Stimulated activated CD4-positive, alpha-beta T cell treated with anti-CD3 and anti-CD28 coated beads, TNF-alpha, amount 100 ng/mL, for 24 hours (primary cell): ENCODE results near the gene SDHD.
"Not testable (repeated sequence)": the region's sequence is repeated elsewhere in the genome, so short reads cannot be mapped to it uniquely, and the experiment has no call there.

Source experiments
- DNase-seq, 3 experiments: peaks; one replicate each; pipeline ENCODE4 v3.0.0-alpha.2; 2020; ENCODE audit warnings: low read depth in 3 of 3

SDHD gene

GRCh38 chr11:112086422-112087191 is at the start of gene SDHD, which contains the start of gene TIMM8B:
TSS of gene SDHD (plus strand) at chr11:112086873. CDS start at chr11:112086908, 35 bp downstream.
TSS of gene TIMM8B (minus strand) at chr11:112086756. CDS start at chr11:112086723, 33 bp downstream.
- DNase-seq = peak; percentile 89 to 96 (median 92)

- DNase-seq = no peak
Measured at GRCh38 chr11:112037527-112037926, 49.1 kb upstream of the SDHD start.

DNA sequence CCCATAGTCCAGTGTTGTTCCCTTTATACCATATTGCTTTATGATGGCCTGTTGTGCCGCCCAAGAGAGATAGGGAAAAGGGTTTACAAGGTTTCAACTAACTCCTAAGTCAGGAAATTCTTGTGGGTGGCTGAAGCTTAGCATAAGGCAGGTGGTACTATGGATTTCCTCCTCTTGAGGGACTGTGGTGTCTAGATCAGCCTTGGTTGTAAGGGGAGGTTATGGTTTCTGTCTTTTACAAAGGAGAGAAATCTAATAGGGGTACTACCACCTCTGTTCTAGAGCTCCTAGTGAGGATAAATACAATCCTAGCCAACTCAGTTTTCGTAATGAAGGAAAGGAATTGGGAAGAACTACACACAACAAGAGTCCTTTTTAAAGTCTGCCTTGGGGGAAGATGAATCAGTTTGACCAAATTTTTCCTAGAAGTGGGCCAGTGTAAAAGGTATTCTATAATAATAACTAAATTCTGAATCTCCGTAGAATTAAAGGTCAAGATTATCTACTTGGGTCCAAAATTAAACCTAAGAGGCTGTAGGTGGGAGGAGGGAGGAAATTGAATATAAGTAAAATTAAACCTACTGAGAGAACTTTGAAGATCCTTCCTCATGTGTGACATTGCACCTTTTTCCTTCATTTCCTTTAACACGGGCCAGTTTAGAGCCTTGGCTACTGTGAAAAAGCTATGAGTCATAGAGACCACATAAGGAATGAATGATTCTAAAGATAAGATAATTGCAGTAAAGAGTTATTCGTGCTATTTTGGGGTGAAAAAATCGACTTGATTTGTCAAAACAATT is 44.3 kb upstream of the SDHD start:
- DNase-seq = no peak

DNA sequence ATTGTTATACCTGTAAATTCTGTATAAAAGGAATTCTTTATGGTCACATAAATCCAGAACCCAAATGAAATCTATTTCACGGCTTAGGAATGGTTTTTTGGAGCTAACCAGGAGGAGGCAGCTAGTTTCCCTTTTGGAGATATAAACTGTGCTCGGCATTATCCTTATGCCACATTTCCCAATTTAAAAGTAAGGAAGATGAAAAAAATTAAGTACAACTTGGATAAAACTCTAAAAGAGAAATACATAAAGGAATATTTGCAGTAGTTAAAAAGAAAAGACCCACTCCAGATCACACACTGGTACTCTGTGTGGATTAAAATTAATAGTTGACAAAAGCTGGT is 43.7 kb upstream of the SDHD start:
- no peak for DNase-seq

DNA sequence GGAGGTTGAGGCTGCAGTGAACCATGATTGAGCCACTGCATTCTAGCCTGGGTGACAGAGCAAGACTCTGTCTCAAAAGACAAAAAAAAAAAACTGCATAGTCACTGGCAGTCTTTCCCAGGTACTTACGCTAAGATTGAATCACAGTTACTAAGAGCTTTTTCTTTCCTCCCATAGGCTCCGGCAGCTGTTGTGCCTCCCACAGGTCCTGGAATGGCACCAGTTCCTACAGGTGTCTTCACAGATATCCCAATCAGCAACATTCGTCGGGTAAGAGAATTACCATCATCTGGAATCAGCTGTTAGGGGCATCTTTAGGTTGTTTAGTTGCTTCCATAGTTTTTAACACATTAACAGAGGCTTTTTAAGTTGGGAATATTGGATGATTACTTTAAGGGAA is 41.7 kb upstream of the SDHD start:
- no peak for DNase-seq

DNA sequence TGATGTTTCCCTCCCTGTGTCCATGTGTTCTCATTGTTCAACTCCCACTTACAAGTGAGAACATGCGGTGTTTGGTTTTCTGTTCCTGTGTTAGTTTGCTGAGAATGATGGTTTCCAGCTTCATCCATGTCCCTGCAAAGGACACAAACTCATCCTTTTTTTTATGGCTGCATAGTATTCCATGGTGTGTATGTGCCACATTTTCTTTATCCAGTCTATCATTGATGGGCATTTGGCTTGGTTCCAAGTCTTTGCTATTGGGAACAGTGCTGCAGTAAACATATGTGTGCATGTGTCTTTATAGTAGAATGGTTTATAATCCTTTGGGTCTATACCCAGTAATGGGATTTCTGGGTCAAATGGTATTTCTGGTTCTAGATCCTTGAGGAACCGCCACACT is 40.0 kb upstream of the SDHD start:
- not testable (repeated sequence) for DNase-seq

- DNase-seq = not testable (repeated sequence)
Measured at GRCh38 chr11:112048256-112048655, 38.4 kb upstream of the SDHD start.

GRCh38 chr11:112049777-112050176 is 36.9 kb upstream of the SDHD start:
- DNase-seq = no peak

- no peak for DNase-seq
Measured at GRCh38 chr11:112050721-112051120, 36.0 kb upstream of the SDHD start.

DNA sequence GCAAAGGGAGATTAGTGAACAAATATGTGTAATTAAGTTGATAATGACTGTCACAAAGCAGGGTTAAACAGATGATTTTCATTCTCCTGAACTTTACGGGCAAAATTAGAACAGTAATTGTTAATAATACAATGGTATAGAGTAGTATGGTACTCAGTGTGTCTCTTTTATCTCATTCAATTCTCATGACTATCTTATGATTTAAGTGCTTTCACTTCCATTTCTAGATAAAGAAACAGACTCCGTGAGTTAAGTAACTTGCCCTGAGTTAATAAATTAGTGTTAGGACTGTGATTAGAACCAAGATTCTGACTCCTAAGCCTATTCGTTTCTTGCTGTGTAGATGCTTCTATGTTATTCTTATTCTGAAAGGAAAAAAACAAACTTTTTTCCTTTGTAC is 34.9 kb upstream of the SDHD start:
- no peak for DNase-seq

- no peak for DNase-seq
Measured at GRCh38 chr11:112057170-112057569, 29.5 kb upstream of the SDHD start.

- no peak for DNase-seq
Measured at GRCh38 chr11:112058103-112058502, 28.6 kb upstream of the SDHD start.

DNA sequence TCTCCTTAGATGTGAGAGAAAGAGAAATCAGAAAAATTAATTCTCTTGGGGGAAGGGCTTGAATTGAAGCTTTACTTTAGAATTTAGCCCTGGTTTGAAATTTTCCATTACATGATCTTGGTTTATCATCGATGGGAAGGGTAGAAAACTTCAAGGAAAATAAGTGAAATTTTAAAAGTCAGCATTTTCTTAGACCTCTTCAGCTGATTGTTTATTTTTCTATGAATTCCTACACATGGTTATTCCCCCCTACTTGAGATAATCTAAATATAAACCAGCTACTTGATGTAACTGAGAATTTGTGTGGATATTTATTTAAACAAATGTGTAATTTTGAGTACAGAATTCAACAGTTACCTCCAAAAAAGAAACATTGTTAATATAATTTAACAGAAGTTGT is 23.8 kb upstream of the SDHD start:
- no peak for DNase-seq

DNA sequence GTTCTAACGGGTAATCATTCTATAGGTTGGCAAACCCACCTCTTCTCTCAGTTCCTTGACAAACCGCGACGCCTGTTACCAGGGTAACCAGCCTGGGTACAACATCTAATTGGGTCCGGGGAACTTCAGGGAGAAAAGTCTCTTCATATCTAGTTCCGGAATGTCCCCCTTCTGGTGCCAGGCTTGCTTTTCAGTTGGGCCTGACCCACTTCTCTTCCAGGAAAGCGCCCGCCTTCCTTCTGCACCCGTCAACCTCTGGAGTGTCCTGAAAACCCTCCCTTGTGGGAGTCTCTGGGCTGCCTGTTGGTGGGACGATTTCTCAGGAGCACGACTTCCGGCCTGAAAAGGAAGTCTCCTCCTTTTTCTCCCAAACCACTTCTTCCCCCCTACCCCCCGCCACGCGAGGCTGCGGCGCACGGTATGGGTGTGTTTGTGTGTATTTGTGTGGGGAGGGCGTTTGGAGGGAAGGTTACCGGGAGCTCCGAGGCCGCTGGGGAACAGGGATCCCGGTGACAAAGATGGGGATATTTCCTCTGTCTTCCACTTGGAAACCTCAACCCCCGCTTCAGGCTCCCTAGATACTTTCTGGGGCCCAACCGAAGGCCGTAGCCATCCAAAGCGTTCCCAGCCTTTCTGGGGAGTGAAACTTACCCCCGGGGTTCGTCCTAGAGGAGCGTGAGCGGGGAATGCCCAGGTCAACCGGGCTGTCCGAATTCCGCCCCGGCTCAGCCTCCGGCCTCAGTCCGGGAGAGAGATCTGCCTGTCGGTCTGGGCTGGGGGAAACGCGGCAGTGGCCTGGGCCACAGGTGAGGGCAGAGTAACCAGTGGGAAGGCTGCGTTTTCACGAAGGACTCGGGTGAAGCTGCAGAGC is 12.5 kb upstream of the SDHD start, which contains the start of the genes NKAPD1 and PIH1D2:
Gene NKAPD1 (plus strand): TSS at position 359 of the 871 bp plus-strand sequence. CDS start 1,276 bp downstream, outside the sequence.
Gene PIH1D2 (minus strand): TSS at position 77 of the 871 bp plus-strand sequence. CDS start 843 bp downstream, outside the sequence.
- peak; percentile 63 to 76 (median 71) for DNase-seq

- DNase-seq = peak in 1 of 3 experiments; percentile 12
Measured at GRCh38 chr11:112082729-112083128, 3.9 kb upstream of the SDHD start.

- DNase-seq = peak in 2 of 3 experiments; percentile 4 to 40
Measured at GRCh38 chr11:112085822-112086421, 751 bp upstream of the SDHD start.

DNA sequence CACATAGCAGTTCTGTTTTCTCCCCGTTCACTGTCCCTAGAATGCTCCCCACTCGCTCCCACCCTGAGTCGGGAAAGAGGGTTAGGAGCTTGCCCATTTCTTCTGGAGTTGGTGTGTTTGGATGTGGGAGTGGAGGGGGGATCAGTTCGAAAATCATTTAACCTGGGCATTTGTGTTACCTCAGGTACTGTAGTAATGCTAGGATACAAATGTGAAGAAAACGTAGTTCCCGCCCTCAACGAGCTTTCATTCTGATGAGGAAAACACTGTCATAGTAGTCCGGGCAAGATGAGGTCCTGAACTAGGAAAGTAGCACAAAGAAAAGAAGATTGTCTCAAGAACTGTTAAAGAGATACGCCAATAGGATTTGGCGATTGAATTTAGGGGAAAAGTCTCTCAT is 539 bp downstream of the SDHD start:
- DNase-seq = no peak

GRCh38 chr11:112095302-112095701 is 8.6 kb downstream of the SDHD start:
- DNase-seq = not testable (repeated sequence)

- no peak for DNase-seq
Measured at GRCh38 chr11:112096194-112096593, 9.5 kb downstream of the SDHD start.

DNA sequence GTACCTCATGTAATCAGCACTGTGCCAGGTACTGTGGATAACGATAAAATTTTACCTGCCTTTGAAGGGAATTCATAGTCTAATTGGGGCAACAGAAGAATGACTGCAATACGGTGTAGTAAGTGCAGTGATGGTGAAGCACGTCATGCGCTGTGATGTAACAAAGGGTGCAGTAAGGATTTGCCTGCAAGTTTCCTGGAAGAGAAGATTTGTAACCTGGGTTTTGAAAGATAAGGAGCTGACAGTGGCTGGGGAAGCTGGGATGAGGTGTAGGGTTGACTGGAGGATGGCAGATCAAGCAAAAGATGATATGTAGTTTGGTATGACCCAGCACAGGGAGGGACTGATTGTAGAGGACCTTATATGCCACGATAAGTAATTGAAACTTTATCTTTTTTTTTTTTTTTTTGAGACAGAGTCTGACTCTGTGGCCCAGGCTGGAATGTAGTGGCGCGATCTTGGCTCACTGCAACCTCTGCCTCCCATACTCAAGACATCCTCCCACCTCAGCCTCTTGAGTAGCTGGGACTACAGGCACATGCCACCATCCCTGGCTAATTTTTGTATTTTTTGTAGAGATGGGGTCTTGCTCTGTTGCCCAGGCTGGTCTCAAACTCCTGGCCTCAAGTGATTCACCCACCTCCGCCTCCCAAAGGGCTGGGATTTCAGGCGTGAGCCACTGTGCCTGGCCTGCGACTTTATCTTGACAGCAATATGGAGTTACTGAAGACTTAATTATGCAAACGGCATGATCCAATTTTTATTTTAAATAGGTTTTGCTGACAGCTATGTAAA is 11.3 kb downstream of the SDHD start:
- no peak for DNase-seq
